Activated T-helper 1 cell treated with anti-CD3 and anti-CD28 coated beads, Interleukin-12 subunit alpha, Interleukin-12 subunit beta, Interleukin-2, Interleukin-4 antibody, amounts not matched to agents 30 ng/mL and 10 ng/mL and 1 ng/mL, durations not matched to agents 14 hours and 24 hours and 36 hours (primary cell): Measurements from ENCODE around the gene SNX18. TPM values are rescaled to one million over a fixed set of nuclear protein-coding genes. Genes with fewer than 3 reads are reported as not detected.
"Not testable (repeated sequence)": the region's sequence is repeated elsewhere in the genome, so short reads cannot be mapped to it uniquely, and the experiment has no call there.

Source experiments
- DNase-seq: peaks from one replicate; pipeline ENCODE4 v3.0.0; 2021; ENCODE audit warnings: low spot score
- H3K27ac Mint-ChIP-seq: one replicate; pipeline ENCODE4 v1.8.0; 2021; ENCODE audit warnings: mild to moderate bottlenecking, mixed read lengths
- H3K27me3 Mint-ChIP-seq: one replicate; pipeline ENCODE4 v1.8.0; 2022; ENCODE audit warnings: mild to moderate bottlenecking, moderate library complexity, mixed read lengths; ENCODE audit not compliant: insufficient read depth
- H3K36me3 Mint-ChIP-seq: one replicate; pipeline ENCODE4 v1.8.0; 2021; ENCODE audit warnings: low read depth, mixed read lengths
- H3K4me1 Mint-ChIP-seq: one replicate; pipeline ENCODE4 v1.8.0; 2021; ENCODE audit warnings: low read depth, mixed read lengths
- H3K4me3 Mint-ChIP-seq: one replicate; pipeline ENCODE4 v1.8.0; 2021; ENCODE audit warnings: mild to moderate bottlenecking, moderate library complexity, mixed read lengths
- H3K9me3 Mint-ChIP-seq: one replicate; pipeline ENCODE4 v1.8.0; 2021; ENCODE audit warnings: mixed read lengths
- intact Hi-C: fragments of 100-400 bp; cut with micrococcal nuclease; formaldehyde crosslinking; loops from one replicate; pipeline ENCODE4 v1.15.1; 2024
- total RNA-seq: library from RNA; stranded (reverse); gene quantifications from 2 replicates; pipeline ENCODE4 v1.2.3, GENCODE V29; 2022

Gene SNX18, protein sequence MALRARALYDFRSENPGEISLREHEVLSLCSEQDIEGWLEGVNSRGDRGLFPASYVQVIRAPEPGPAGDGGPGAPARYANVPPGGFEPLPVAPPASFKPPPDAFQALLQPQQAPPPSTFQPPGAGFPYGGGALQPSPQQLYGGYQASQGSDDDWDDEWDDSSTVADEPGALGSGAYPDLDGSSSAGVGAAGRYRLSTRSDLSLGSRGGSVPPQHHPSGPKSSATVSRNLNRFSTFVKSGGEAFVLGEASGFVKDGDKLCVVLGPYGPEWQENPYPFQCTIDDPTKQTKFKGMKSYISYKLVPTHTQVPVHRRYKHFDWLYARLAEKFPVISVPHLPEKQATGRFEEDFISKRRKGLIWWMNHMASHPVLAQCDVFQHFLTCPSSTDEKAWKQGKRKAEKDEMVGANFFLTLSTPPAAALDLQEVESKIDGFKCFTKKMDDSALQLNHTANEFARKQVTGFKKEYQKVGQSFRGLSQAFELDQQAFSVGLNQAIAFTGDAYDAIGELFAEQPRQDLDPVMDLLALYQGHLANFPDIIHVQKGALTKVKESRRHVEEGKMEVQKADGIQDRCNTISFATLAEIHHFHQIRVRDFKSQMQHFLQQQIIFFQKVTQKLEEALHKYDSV
- total RNA-seq = 25.4 and 27.9 TPM in 2 replicates

DNA sequence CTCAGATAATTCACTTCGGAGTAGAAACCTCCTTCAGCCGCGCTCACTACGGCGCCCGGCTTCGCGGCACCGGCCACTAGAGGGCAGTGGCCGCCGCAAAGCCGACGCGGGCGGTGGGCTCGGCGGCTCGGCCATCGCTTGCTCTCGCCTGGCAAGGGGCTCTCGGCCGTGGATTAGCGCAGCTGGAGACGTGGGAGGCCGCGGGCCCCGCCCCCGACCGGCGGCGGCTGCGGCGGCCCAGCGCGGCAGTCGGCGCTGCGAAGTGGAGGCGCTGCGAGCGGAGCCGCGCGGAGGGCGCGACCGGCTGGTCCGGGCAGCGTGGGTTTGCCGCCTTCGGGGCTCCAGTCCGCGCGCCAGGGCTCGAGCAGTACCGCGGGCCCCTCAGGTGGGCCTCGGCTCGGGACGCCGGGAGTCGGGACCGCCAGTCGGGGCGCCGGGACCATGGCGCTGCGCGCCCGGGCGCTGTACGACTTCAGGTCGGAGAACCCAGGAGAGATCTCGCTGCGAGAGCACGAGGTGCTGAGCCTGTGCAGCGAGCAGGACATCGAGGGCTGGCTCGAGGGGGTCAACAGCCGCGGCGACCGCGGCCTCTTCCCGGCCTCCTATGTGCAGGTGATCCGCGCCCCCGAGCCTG, at the start of gene SNX18:
SNX18 (plus strand) TSS at position 248 of the 634 bp plus-strand sequence; CDS start at position 442, 194 bp downstream.
- Mint-ChIP-seq H3K4me1 (peaks cover 43% of the 10 kb centered on the region), H3K9me3 (no peaks in the 10 kb centered on the region), H3K36me3 (peaks cover 28% of the 10 kb centered on the region), H3K27ac (peak within 1 kb of the TSS; percentile 76), H3K27me3 (peaks cover 18% of the 10 kb centered on the region), H3K4me3 (peak within 1 kb of the TSS; percentile 86)
- intact Hi-C loops = loop anchor here (1.0 to 5.0 kb wide), 13 partner anchors 93 to 655 kb away; partner anchors contain the start of genes ARL15 and CDC20B
- peak; percentile 90 for DNase-seq

DNA sequence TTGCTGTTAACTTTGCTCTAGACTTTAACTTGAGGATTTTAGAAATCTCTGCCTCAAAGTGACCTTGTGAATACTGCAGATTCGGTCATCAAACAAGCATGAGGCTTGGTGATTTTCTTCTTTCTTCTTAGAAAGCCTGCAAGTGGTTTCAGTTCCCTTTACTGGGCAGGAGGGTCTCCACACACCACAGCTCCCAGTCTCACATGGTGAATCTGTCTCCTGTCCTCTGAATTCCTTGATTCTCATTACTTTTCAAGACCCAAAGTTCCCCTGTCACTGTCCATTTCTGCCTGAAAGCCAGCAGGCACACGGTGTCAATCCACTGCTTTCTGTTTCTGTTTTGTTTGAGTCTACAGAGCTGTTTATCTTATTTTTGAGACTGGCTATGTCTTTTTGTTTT, 47.9 kb upstream of the SNX18 start:
- intact Hi-C loops = no loop called here
- peaks cover 10% of the 10 kb centered on the region for H3K4me1 Mint-ChIP-seq
- DNase-seq = no peak
- no peaks in the 10 kb centered on the region for H3K9me3 Mint-ChIP-seq
- peaks cover 4% of the 10 kb centered on the region for H3K27me3 Mint-ChIP-seq
- peak overlapping the region; percentile 20 for H3K4me3 Mint-ChIP-seq
- H3K36me3 Mint-ChIP-seq = no peaks in the 10 kb centered on the region
- no peak overlapping the region for H3K27ac Mint-ChIP-seq

DNA sequence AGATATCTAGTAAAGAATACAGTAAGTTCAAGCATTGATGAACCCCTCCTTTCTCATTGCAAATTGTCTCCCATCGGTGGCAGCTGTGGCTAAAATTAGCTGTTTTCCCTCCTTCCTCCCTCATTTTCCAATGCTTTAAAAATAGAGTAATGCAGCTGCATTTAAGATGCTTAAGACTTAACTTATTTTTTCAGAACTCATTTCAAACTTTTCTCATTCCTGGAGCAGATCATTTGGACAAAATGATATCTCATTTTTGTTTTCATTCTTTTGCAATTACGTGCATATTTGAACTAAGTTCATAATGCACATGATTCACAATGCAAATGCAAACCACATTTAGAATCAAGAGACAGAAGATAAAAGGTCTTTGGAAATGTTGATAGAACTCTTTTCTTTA, 47.4 kb upstream of the SNX18 start:
- peaks cover 10% of the 10 kb centered on the region for H3K4me1 Mint-ChIP-seq
- no peak for DNase-seq

DNA sequence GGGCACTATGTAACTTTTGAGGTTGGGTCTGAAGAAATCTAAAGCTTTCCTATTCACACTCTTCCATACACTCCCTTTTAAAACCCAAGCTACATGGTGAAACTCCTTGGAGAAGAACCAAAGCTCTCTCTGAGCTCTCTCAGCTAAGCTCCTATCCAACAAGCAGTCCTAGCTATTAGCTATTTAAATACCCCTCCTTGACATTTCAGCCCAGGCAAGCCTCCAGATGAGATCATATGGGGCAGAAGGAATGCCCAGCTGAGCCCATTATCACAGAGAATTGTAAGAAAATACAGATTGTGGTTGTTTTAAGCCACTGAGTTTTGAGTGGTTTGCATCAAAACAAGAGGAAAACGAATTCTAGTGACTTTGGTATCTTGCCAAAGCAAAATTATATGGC, 46.9 kb upstream of the SNX18 start:
- Mint-ChIP-seq H3K4me1 (peaks cover 10% of the 10 kb centered on the region), H3K4me3 (no peak overlapping the region), H3K27me3 (peaks cover 4% of the 10 kb centered on the region), H3K27ac (no peak overlapping the region), H3K36me3 (no peaks in the 10 kb centered on the region), H3K9me3 (no peaks in the 10 kb centered on the region)
- DNase-seq = no peak
- intact Hi-C loops = no loop called here

More for the DNA sequence above, 47.4 kb upstream of the SNX18 start:
- H3K36me3 Mint-ChIP-seq = no peaks in the 10 kb centered on the region
- H3K27ac Mint-ChIP-seq = no peak overlapping the region
- intact Hi-C loops = no loop called here
- H3K4me3 Mint-ChIP-seq = no peak overlapping the region
- no peaks in the 10 kb centered on the region for H3K9me3 Mint-ChIP-seq
- peaks cover 4% of the 10 kb centered on the region for H3K27me3 Mint-ChIP-seq

DNA sequence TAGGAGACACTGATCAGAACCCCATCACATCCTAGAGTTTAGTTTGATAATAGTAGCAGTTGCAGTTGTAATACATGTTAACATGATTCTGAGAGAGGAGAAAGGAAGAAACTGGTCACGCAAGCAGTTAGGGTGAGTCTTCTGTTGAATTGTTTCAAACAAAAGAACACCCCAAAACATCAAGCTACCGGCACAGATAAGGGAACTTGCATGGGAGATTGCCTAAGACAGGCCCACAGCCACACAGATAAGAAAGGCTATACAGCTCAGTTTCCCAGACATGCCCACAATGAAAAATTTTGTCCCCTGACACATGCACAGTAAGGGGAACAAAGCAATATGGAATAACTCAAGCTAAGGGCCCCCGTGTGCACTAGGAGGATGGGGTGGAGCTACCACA, 46.2 kb upstream of the SNX18 start:
- no peak for DNase-seq
- Mint-ChIP-seq H3K27ac (no peak overlapping the region), H3K27me3 (peaks cover 4% of the 10 kb centered on the region), H3K4me1 (peaks cover 10% of the 10 kb centered on the region), H3K9me3 (no peaks in the 10 kb centered on the region), H3K36me3 (no peaks in the 10 kb centered on the region), H3K4me3 (no peak overlapping the region)
- intact Hi-C loops = no loop called here

DNA sequence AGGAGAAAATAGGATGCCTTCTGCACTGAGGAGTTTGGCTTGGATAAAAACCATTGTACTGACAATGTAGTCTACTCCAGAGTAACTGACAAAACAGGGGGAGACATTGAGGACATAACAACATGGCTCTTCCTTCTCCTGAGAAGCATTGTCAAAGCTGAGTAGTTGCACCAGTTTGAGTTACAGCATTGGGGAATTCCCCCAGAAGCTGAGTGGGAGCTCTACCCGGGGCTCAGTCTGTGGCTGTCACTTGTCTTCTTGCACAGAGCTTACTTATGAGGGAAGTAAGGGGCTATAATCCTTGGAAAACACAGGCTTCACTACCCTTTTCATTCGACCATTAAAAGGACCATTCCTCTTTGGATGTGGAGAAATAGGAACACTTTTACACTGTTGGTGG, 40.9 kb upstream of the SNX18 start:
- no peaks in the 10 kb centered on the region for H3K9me3 Mint-ChIP-seq
- no peaks in the 10 kb centered on the region for H3K4me1 Mint-ChIP-seq
- intact Hi-C loops = no loop called here
- H3K4me3 Mint-ChIP-seq = no peak overlapping the region
- no peak overlapping the region for H3K27ac Mint-ChIP-seq
- H3K36me3 Mint-ChIP-seq = no peaks in the 10 kb centered on the region
- H3K27me3 Mint-ChIP-seq = no peaks in the 10 kb centered on the region
- no peak for DNase-seq

DNA sequence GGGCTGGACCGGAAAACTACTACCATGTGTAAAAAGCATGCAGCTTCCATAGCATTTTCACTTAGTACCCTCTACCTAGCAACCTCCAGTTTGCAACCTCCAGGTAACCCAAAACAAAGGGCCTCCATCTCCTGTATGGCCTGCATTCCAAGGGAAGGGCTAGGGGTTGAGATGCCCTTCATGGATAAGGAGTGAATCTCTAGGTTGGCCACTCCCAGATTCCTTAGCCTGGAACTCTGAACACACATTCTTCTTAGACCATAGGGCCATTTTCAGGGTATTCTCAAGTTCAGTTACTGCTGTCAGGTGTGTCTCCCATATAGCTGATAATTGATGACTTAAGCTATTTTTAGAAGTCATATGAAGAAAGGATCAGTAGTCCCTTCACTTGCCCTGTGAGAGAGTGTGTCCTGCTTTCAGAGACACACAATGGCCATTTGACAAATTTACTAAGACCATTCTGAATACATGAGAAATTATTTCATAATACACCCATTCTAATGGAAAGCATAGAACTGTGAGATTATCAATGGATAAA, 39.5 kb upstream of the SNX18 start:
- Mint-ChIP-seq H3K27ac (no peak overlapping the region), H3K27me3 (peaks cover 2% of the 10 kb centered on the region), H3K4me3 (no peak overlapping the region), H3K9me3 (no peaks in the 10 kb centered on the region), H3K36me3 (no peaks in the 10 kb centered on the region), H3K4me1 (no peaks in the 10 kb centered on the region)
- intact Hi-C loops = no loop called here
- no peak for DNase-seq

DNA sequence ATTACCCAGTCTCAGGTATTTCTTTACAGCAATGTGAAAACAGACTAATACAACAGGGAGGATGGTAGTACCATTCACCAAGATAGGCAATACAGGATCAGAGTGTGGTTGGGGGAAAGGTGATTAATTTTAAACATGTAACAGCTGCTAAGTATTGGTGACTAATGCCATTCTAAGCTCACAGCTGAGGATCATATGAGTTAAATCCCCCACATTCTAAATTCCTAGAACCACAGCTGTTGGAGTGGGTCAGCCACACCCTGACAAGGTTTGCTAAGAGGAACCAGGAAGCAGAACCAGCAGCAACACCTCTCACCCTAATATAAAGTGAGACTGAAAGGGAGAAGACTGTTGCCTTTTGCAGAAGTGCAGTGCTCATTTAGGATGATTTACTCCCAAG, 37.3 kb upstream of the SNX18 start:
- Mint-ChIP-seq H3K27ac (no peak overlapping the region), H3K27me3 (peaks cover 3% of the 10 kb centered on the region), H3K9me3 (no peaks in the 10 kb centered on the region), H3K4me1 (no peaks in the 10 kb centered on the region), H3K36me3 (no peaks in the 10 kb centered on the region), H3K4me3 (no peak overlapping the region)
- intact Hi-C loops = no loop called here
- DNase-seq = no peak

DNA sequence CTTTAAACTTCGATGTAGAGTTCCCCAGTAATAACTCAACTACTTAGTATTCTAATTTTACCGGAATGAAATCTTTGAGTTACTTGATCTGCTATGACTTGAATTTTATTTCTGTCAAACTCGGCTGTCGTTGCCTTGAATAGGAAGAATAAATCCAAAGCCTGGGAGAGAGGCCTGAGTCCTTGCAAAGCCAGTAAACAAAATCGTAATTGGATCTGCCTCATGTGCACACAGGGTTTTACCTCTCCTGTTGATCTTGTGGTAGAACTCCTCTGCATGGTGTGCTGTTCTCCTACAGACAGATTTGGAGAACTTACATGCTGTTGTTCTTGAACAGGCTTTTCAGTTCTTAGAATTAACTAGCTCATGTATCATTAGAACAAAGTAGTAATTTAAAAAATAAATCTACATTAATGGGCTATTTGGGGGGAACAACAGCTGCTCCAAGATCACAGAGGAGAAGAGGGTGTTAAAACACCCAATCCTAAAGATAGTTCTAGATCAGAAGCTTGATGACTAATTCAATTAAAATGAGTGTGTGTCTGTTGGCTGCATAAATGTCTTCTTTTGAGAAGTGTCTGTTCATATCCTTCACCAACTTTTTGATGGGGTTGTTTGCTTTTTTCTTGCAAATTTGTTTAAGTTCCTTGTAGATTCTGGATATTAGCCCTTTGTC, 33.2 kb upstream of the SNX18 start:
- H3K27ac Mint-ChIP-seq = no peak overlapping the region
- H3K4me1 Mint-ChIP-seq = no peaks in the 10 kb centered on the region
- H3K4me3 Mint-ChIP-seq = no peak overlapping the region
- H3K27me3 Mint-ChIP-seq = peaks cover 3% of the 10 kb centered on the region
- no peak for DNase-seq
- H3K9me3 Mint-ChIP-seq = no peaks in the 10 kb centered on the region
- H3K36me3 Mint-ChIP-seq = no peaks in the 10 kb centered on the region
- intact Hi-C loops = no loop called here

DNA sequence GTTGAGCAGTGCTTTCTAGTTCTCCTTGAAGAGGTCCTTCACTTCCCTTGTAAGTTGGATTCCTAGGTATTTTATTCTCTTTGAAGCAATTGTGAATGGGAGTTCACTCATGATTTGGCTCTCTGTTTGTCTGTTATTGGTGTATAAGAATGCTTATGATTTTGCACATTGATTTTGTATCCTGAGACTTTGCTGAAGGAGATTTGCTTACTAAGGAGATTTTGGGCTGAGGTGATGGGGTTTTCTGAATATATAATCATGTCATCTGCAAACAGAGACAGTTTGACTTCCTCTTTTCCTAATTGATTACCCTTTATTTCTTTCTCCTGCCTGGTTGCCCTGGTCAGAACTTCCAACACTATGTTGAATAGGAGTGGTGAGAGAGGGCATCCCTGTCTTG, 31.9 kb upstream of the SNX18 start:
- intact Hi-C loops, H3K36me3 Mint-ChIP-seq, H3K9me3 Mint-ChIP-seq, H3K4me3 Mint-ChIP-seq, H3K27me3 Mint-ChIP-seq, DNase-seq, H3K4me1 Mint-ChIP-seq, H3K27ac Mint-ChIP-seq: not testable (repeated sequence)

DNA sequence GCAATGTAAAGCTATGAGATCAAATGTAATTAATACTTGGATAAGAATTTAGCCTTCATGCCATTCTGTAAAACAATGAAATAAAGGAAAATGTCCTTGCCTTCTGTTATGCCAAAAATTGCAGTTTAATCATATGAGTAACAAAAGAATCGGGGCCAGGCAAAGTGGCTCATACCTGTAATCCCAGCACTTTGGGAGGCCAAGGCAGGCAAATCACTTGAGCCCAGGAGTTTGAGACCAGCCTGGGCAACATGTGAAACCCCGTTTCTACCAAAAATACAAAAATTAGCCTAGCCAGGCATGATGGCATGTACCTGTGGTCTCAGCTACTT, 27.9 kb upstream of the SNX18 start:
- H3K36me3 Mint-ChIP-seq, H3K9me3 Mint-ChIP-seq, DNase-seq, H3K27ac Mint-ChIP-seq, H3K4me3 Mint-ChIP-seq, H3K4me1 Mint-ChIP-seq: not testable (repeated sequence)
- H3K27me3 Mint-ChIP-seq = peaks cover 11% of the 10 kb centered on the region
- intact Hi-C loops = loop anchor here (1.0 kb wide), 3 partner anchors 46 to 246 kb away; no protein-coding TSS in a partner anchor

DNA sequence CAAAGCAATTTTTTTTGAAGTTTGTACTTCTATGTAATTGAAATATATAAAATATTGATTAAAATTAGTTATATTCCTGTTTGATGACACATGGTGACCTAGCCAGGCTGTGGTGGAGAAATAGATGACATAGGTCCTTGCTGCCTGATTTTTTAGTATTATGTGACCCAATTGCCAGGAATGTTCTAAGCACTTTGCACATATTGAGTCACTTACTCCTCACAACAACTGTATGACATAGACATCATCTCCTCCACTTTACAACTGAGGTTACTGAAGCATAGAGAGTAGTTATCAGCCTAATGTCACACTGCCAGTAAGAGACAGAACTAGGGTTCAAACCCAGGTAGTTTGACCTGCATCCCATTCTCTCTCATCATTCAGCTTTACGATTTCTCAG, 26.2 kb upstream of the SNX18 start:
- intact Hi-C loops = no loop called here
- peaks cover 11% of the 10 kb centered on the region for H3K27me3 Mint-ChIP-seq
- H3K4me1 Mint-ChIP-seq = no peaks in the 10 kb centered on the region

More for the DNA sequence above, 26.2 kb upstream of the SNX18 start:
- H3K36me3 Mint-ChIP-seq = no peaks in the 10 kb centered on the region
- no peaks in the 10 kb centered on the region for H3K9me3 Mint-ChIP-seq
- no peak for DNase-seq
- no peak overlapping the region for H3K27ac Mint-ChIP-seq
- no peak overlapping the region for H3K4me3 Mint-ChIP-seq
